ENCODE results near the gene P3H2.

GRCh38 chr3:190009614-190010013 lies 111.1 kb downstream of the P3H2 start:
- TF ChIP-seq, protein P1, sequence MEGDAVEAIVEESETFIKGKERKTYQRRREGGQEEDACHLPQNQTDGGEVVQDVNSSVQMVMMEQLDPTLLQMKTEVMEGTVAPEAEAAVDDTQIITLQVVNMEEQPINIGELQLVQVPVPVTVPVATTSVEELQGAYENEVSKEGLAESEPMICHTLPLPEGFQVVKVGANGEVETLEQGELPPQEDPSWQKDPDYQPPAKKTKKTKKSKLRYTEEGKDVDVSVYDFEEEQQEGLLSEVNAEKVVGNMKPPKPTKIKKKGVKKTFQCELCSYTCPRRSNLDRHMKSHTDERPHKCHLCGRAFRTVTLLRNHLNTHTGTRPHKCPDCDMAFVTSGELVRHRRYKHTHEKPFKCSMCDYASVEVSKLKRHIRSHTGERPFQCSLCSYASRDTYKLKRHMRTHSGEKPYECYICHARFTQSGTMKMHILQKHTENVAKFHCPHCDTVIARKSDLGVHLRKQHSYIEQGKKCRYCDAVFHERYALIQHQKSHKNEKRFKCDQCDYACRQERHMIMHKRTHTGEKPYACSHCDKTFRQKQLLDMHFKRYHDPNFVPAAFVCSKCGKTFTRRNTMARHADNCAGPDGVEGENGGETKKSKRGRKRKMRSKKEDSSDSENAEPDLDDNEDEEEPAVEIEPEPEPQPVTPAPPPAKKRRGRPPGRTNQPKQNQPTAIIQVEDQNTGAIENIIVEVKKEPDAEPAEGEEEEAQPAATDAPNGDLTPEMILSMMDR (conservative IDR thresholded peaks at IDR 0.05 in 1 of 2, IDR thresholded peaks at IDR 0.05 in 1 of 2; ENCODE audit: extremely low read depth in 1 of 2, insufficient read depth in 1 of 2, low read depth in 1 of 2, low read length in 2 of 2): no peak
- no peak for TF ChIP-seq EZH2 (IDR thresholded peaks at IDR 0.05; ENCODE audit: borderline replicate concordance, low read length)

All from mammary epithelial cell (primary cell).